ENCODE data around the gene RD3L.

The RD3L gene

GRCh38 chr14:103892247-103892646 is 50.1 kb downstream of the RD3L start:
- no peak for TF ChIP-seq ZFP30 (CRISPR knock-in tag; IDR thresholded peaks at IDR 0.05)
- TF ChIP-seq BACH2 (CRISPR knock-in tag; IDR thresholded peaks at IDR 0.05; ENCODE audit: borderline replicate concordance) = no peak
- no peak for TF ChIP-seq GLIS3 (CRISPR knock-in tag; IDR thresholded peaks at IDR 0.05)
- TF ChIP-seq TOX (CRISPR knock-in tag; IDR thresholded peaks at IDR 0.05; ENCODE audit: borderline replicate concordance) = no peak
- no peak for TF ChIP-seq ZNF70 (CRISPR knock-in tag; IDR thresholded peaks at IDR 0.05)
- TF ChIP-seq TCF4 (CRISPR knock-in tag; IDR thresholded peaks at IDR 0.05; ENCODE audit: borderline replicate concordance) = no peak
- TF ChIP-seq, protein P1, sequence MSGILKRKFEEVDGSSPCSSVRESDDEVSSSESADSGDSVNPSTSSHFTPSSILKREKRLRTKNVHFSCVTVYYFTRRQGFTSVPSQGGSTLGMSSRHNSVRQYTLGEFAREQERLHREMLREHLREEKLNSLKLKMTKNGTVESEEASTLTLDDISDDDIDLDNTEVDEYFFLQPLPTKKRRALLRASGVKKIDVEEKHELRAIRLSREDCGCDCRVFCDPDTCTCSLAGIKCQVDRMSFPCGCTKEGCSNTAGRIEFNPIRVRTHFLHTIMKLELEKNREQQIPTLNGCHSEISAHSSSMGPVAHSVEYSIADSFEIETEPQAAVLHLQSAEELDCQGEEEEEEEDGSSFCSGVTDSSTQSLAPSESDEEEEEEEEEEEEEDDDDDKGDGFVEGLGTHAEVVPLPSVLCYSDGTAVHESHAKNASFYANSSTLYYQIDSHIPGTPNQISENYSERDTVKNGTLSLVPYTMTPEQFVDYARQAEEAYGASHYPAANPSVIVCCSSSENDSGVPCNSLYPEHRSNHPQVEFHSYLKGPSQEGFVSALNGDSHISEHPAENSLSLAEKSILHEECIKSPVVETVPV (CRISPR knock-in tag; IDR thresholded peaks at IDR 0.05) = no peak
- no peak for TF ChIP-seq ISL1 (CRISPR knock-in tag; IDR thresholded peaks at IDR 0.05)
- TF ChIP-seq, protein P2, sequence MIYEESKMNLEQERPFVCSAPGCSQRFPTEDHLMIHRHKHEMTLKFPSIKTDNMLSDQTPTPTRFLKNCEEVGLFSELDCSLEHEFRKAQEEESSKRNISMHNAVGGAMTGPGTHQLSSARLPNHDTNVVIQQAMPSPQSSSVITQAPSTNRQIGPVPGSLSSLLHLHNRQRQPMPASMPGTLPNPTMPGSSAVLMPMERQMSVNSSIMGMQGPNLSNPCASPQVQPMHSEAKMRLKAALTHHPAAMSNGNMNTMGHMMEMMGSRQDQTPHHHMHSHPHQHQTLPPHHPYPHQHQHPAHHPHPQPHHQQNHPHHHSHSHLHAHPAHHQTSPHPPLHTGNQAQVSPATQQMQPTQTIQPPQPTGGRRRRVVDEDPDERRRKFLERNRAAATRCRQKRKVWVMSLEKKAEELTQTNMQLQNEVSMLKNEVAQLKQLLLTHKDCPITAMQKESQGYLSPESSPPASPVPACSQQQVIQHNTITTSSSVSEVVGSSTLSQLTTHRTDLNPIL (CRISPR knock-in tag; IDR thresholded peaks at IDR 0.05; ENCODE audit: low read depth) = no peak
- TF ChIP-seq ZFP3 (CRISPR knock-in tag; IDR thresholded peaks at IDR 0.05) = no peak
- TF ChIP-seq PPARA (CRISPR knock-in tag; IDR thresholded peaks at IDR 0.05; ENCODE audit: borderline replicate concordance) = no peak
- TF ChIP-seq ZNF565 (CRISPR knock-in tag; conservative IDR thresholded peaks at IDR 0.05; ENCODE audit: low read depth) = no peak
- TF ChIP-seq TSHZ2 (CRISPR knock-in tag; IDR thresholded peaks at IDR 0.05) = no peak
- TF ChIP-seq, protein P3, sequence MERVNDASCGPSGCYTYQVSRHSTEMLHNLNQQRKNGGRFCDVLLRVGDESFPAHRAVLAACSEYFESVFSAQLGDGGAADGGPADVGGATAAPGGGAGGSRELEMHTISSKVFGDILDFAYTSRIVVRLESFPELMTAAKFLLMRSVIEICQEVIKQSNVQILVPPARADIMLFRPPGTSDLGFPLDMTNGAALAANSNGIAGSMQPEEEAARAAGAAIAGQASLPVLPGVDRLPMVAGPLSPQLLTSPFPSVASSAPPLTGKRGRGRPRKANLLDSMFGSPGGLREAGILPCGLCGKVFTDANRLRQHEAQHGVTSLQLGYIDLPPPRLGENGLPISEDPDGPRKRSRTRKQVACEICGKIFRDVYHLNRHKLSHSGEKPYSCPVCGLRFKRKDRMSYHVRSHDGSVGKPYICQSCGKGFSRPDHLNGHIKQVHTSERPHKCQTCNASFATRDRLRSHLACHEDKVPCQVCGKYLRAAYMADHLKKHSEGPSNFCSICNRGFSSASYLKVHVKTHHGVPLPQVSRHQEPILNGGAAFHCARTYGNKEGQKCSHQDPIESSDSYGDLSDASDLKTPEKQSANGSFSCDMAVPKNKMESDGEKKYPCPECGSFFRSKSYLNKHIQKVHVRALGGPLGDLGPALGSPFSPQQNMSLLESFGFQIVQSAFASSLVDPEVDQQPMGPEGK (CRISPR knock-in tag; IDR thresholded peaks at IDR 0.05; ENCODE audit: borderline replicate concordance) = no peak
- no peak for TF ChIP-seq ARNTL (CRISPR knock-in tag; IDR thresholded peaks at IDR 0.05; ENCODE audit: borderline replicate concordance, low read depth)
- no peak for TF ChIP-seq OSR1 (CRISPR knock-in tag; IDR thresholded peaks at IDR 0.05)
- no peak for TF ChIP-seq ESRRG (CRISPR knock-in tag; IDR thresholded peaks at IDR 0.05)
- no peak for TF ChIP-seq RARB (CRISPR knock-in tag; IDR thresholded peaks at IDR 0.05)
- no peak for TF ChIP-seq ZC3H10 (CRISPR knock-in tag; IDR thresholded peaks at IDR 0.05)
- no peak for TF ChIP-seq SNAI2 (CRISPR knock-in tag; IDR thresholded peaks at IDR 0.05)
- ATAC-seq = no peak

- ATAC-seq = no peak
- TF ChIP-seq ZNF565 (CRISPR knock-in tag; conservative IDR thresholded peaks at IDR 0.05; ENCODE audit: low read depth) (no peak), BACH2 (CRISPR knock-in tag; IDR thresholded peaks at IDR 0.05; ENCODE audit: borderline replicate concordance) (no peak), OSR1 (CRISPR knock-in tag; IDR thresholded peaks at IDR 0.05) (no peak), ZNF8 (CRISPR knock-in tag; IDR thresholded peaks at IDR 0.05) (no peak), ARNTL (CRISPR knock-in tag; IDR thresholded peaks at IDR 0.05; ENCODE audit: borderline replicate concordance, low read depth) (no peak)
These were observed 50.6 kb downstream of the RD3L start for GRCh38 chr14:103891667-103892215.

DNA sequence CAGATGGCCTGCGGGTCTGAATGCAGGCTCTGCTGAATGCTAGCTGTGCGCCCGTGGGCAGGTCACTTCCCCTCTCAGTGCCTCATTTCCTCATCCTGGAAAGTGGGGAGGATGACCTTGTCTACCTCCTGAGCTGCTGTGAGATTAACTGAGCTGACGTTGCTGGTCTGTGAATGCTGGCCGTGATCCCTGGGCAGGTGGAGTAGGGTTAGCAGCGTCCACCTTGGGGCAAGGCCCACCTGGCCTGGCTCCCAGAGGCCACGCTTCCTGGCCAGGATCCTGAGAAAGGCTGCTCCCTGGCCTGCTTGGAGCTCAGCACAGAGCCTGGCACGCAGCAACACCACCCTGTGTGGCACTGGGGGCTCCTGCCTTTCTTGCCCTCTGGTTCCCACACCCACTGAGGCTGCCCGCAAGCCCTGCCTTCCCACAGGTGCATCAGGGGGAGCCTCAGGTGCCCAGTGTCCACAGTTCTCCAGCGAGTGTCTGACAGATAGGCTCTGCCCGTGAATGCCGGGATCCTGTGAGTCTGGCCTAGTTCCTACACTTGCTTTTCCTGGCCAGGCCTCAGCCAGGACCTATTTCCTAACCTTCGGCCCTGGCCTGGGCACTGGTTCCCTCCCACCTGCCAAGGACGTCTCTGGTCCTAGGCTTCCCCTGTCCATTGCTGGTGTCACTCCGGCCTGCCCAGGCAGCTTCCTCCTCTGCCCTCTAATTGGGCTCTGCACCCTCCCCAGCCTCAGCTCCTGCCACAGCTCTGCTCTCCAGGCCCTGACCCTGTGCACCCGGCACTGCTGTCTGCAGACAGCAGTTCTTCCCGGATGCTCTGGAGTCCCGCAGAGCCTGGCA is 51.3 kb downstream of the RD3L start:
- TF ChIP-seq, protein P3 (CRISPR knock-in tag; IDR thresholded peaks at IDR 0.05; ENCODE audit: borderline replicate concordance) = no peak
- no peak for TF ChIP-seq TOX (CRISPR knock-in tag; IDR thresholded peaks at IDR 0.05; ENCODE audit: borderline replicate concordance)
- no peak for TF ChIP-seq RARB (CRISPR knock-in tag; IDR thresholded peaks at IDR 0.05)
- no peak for TF ChIP-seq ZNF565 (CRISPR knock-in tag; conservative IDR thresholded peaks at IDR 0.05; ENCODE audit: low read depth)
- no peak for TF ChIP-seq GLIS3 (CRISPR knock-in tag; IDR thresholded peaks at IDR 0.05)
- TF ChIP-seq ZNF70 (CRISPR knock-in tag; IDR thresholded peaks at IDR 0.05) = no peak
- no peak for TF ChIP-seq ARNTL (CRISPR knock-in tag; IDR thresholded peaks at IDR 0.05; ENCODE audit: borderline replicate concordance, low read depth)
- no peak for TF ChIP-seq CSDC2 (CRISPR knock-in tag; IDR thresholded peaks at IDR 0.05)
- no peak for TF ChIP-seq TCF4 (CRISPR knock-in tag; IDR thresholded peaks at IDR 0.05; ENCODE audit: borderline replicate concordance)
- no peak for TF ChIP-seq ZNF8 (CRISPR knock-in tag; IDR thresholded peaks at IDR 0.05)
- 0 out of 3 replicates have a peak, but pooled peaks have one; percentile 11 for ATAC-seq

Measured in SK-N-SH treated with all-trans-retinoic acid at 6 μM for 48 hours (cell line).